ENCODE data around the gene RIMKLA.

RIMKLA gene

GRCh38 chr1:42380586-42381279, at the start of gene RIMKLA:
RIMKLA (plus strand) TSS chr1:42380792; CDS start chr1:42380935, 143 bp downstream.
- no peaks in the 10 kb centered on the region for H3K36me3 ChIP-seq (ENCODE audit: insufficient read depth, low read length)
- no peak within 1 kb of the TSS for H3K27ac ChIP-seq
- no peak for TF ChIP-seq POLR2AphosphoS5 (IDR thresholded peaks at IDR 0.05; ENCODE audit: borderline replicate concordance, low read depth, low read length)
- no peak for TF ChIP-seq FOXP2 (optimal IDR thresholded peaks at IDR 0.05; ENCODE audit: control extremely low read depth, extremely low read length, insufficient read depth)
- TF ChIP-seq EZH2 (IDR thresholded peaks at IDR 0.05): no peak
- no peaks in the 10 kb centered on the region for H3K9me3 ChIP-seq (ENCODE audit: low read depth, low read length)
- H3K9ac ChIP-seq (ENCODE audit: insufficient read length): no peak within 1 kb of the TSS
- peak within 1 kb of the TSS; percentile 69 for H3K4me3 ChIP-seq
- no peak for DNase-seq (ENCODE audit: low read depth, low spot score)

GRCh38 chr1:42332877-42333276, 47.7 kb upstream of the RIMKLA start:
- Histone ChIP-seq H3K27ac (no peak overlapping the region), H3K9me3 (ENCODE audit: low read depth, low read length) (no peaks in the 10 kb centered on the region), H3K4me3 (peak overlapping the region; percentile 95), H3K9ac (ENCODE audit: insufficient read length) (peak overlapping the region; percentile 82), H3K36me3 (ENCODE audit: insufficient read depth, low read length) (no peaks in the 10 kb centered on the region)
- no peak for TF ChIP-seq FOXP2 (optimal IDR thresholded peaks at IDR 0.05; ENCODE audit: control extremely low read depth, extremely low read length, insufficient read depth)
- no peak for TF ChIP-seq POLR2AphosphoS5 (IDR thresholded peaks at IDR 0.05; ENCODE audit: borderline replicate concordance, low read depth, low read length)
- TF ChIP-seq EZH2 (IDR thresholded peaks at IDR 0.05): no peak
- no peak for DNase-seq (ENCODE audit: low read depth, low spot score)

GRCh38 chr1:42333662-42334239, 46.8 kb upstream of the RIMKLA start:
- Histone ChIP-seq H3K4me3 (peak overlapping the region; percentile 95), H3K36me3 (ENCODE audit: insufficient read depth, low read length) (no peaks in the 10 kb centered on the region), H3K9me3 (ENCODE audit: low read depth, low read length) (no peaks in the 10 kb centered on the region), H3K27ac (0 out of 2 replicates have a peak overlapping the region, but pooled peaks have one; percentile 0), H3K9ac (ENCODE audit: insufficient read length) (peak overlapping the region; percentile 82)
- TF ChIP-seq POLR2AphosphoS5 (IDR thresholded peaks at IDR 0.05; ENCODE audit: borderline replicate concordance, low read depth, low read length): no peak
- no peak for TF ChIP-seq FOXP2 (optimal IDR thresholded peaks at IDR 0.05; ENCODE audit: control extremely low read depth, extremely low read length, insufficient read depth)
- no peak for TF ChIP-seq EZH2 (IDR thresholded peaks at IDR 0.05)
- no peak for DNase-seq (ENCODE audit: low read depth, low spot score)

GRCh38 chr1:42334240-42335049, 46.1 kb upstream of the RIMKLA start:
- DNase-seq (ENCODE audit: low read depth, low spot score): no peak

GRCh38 chr1:42335050-42335808, 45.4 kb upstream of the RIMKLA start, which contains the start of gene FOXJ3:
FOXJ3 (minus strand) TSS chr1:42335235; CDS start chr1:42311093, 24,142 bp downstream.
- peak; percentile 79 for DNase-seq (ENCODE audit: low read depth, low spot score)
- H3K9me3 ChIP-seq (ENCODE audit: low read depth, low read length): no peaks in the 10 kb centered on the region
- TF ChIP-seq POLR2AphosphoS5 (IDR thresholded peaks at IDR 0.05; ENCODE audit: borderline replicate concordance, low read depth, low read length) (peak; percentile 95), FOXP2 (optimal IDR thresholded peaks at IDR 0.05; ENCODE audit: control extremely low read depth, extremely low read length, insufficient read depth) (no peak)
- H3K4me3 ChIP-seq: peak within 1 kb of the TSS; percentile 95
- no peaks in the 10 kb centered on the region for H3K36me3 ChIP-seq (ENCODE audit: insufficient read depth, low read length)
- H3K27ac ChIP-seq: peak within 1 kb of the TSS; percentile 74
- peak within 1 kb of the TSS; percentile 88 for H3K9ac ChIP-seq (ENCODE audit: insufficient read length)

More at GRCh38 chr1:42334240-42335049, 46.1 kb upstream of the RIMKLA start:
- Histone ChIP-seq H3K9ac (ENCODE audit: insufficient read length) (peak overlapping the region; percentile 82), H3K9me3 (ENCODE audit: low read depth, low read length) (no peaks in the 10 kb centered on the region), H3K4me3 (peak overlapping the region; percentile 95), H3K27ac (0 out of 2 replicates have a peak overlapping the region, but pooled peaks have one; percentile 27), H3K36me3 (ENCODE audit: insufficient read depth, low read length) (no peaks in the 10 kb centered on the region)
- TF ChIP-seq POLR2AphosphoS5 (IDR thresholded peaks at IDR 0.05; ENCODE audit: borderline replicate concordance, low read depth, low read length) (no peak), FOXP2 (optimal IDR thresholded peaks at IDR 0.05; ENCODE audit: control extremely low read depth, extremely low read length, insufficient read depth) (no peak), EZH2 (IDR thresholded peaks at IDR 0.05) (no peak)

- H3K9me3 ChIP-seq (ENCODE audit: low read depth, low read length): no peaks in the 10 kb centered on the region
- peak overlapping the region; percentile 74 for H3K27ac ChIP-seq
- no peaks in the 10 kb centered on the region for H3K36me3 ChIP-seq (ENCODE audit: insufficient read depth, low read length)
- H3K9ac ChIP-seq (ENCODE audit: insufficient read length): peak overlapping the region; percentile 88
- no peak for DNase-seq (ENCODE audit: low read depth, low spot score)
- no peak for TF ChIP-seq EZH2 (IDR thresholded peaks at IDR 0.05)
- TF ChIP-seq FOXP2 (optimal IDR thresholded peaks at IDR 0.05; ENCODE audit: control extremely low read depth, extremely low read length, insufficient read depth): no peak
- no peak for TF ChIP-seq POLR2AphosphoS5 (IDR thresholded peaks at IDR 0.05; ENCODE audit: borderline replicate concordance, low read depth, low read length)
- H3K4me3 ChIP-seq: peak overlapping the region; percentile 95
These were observed 44.6 kb upstream of the RIMKLA start for GRCh38 chr1:42335809-42336518.

- TF ChIP-seq EZH2 (IDR thresholded peaks at IDR 0.05) (no peak), FOXP2 (optimal IDR thresholded peaks at IDR 0.05; ENCODE audit: control extremely low read depth, extremely low read length, insufficient read depth) (no peak), POLR2AphosphoS5 (IDR thresholded peaks at IDR 0.05; ENCODE audit: borderline replicate concordance, low read depth, low read length) (no peak)
- Histone ChIP-seq H3K36me3 (ENCODE audit: insufficient read depth, low read length) (no peaks in the 10 kb centered on the region), H3K27ac (no peak overlapping the region), H3K9ac (ENCODE audit: insufficient read length) (no peak overlapping the region), H3K9me3 (ENCODE audit: low read depth, low read length) (no peaks in the 10 kb centered on the region), H3K4me3 (no peak overlapping the region)
- no peak for DNase-seq (ENCODE audit: low read depth, low spot score)
These were observed 43.6 kb upstream of the RIMKLA start for GRCh38 chr1:42336978-42337377.
